ENCODE results near the gene FGD3.
"Not testable (repeated sequence)": the region's sequence is repeated elsewhere in the genome, so short reads cannot be mapped to it uniquely, and the experiment has no call there.

The FGD3 gene

GRCh38 chr9:92978345-92978875 is 31.1 kb downstream of the FGD3 start:
- no peak for DNase-seq

- DNase-seq, result no peak
These were observed 32.1 kb downstream of the FGD3 start for GRCh38 chr9:92979283-92980056.

GRCh38 chr9:92980085-92980745 is 32.9 kb downstream of the FGD3 start:
- no peak for DNase-seq

GRCh38 chr9:92982130-92982529 is 34.8 kb downstream of the FGD3 start:
- no peak for DNase-seq

GRCh38 chr9:92983984-92984589 is 36.8 kb downstream of the FGD3 start:
- no peak for DNase-seq

- no peak for DNase-seq
These were observed 37.7 kb downstream of the FGD3 start for GRCh38 chr9:92984976-92985375.

GRCh38 chr9:92986176-92987119 is 39.1 kb downstream of the FGD3 start:
- peak; percentile 21 to 75 for DNase-seq

- DNase-seq, result no peak
These were observed 41.0 kb downstream of the FGD3 start for GRCh38 chr9:92988215-92988768.

- no peak for DNase-seq
These were observed 42.2 kb downstream of the FGD3 start for GRCh38 chr9:92989561-92989960.

GRCh38 chr9:92990461-92990860 is 43.1 kb downstream of the FGD3 start:
- DNase-seq, result no peak

- no peak for DNase-seq
These were observed 45.2 kb downstream of the FGD3 start for GRCh38 chr9:92992549-92992948.

- not testable (repeated sequence) for DNase-seq
These were observed 51.5 kb downstream of the FGD3 start for GRCh38 chr9:92998871-92999270.

- DNase-seq, result no peak
These were observed 53.7 kb downstream of the FGD3 start for GRCh38 chr9:93001031-93001430.

GRCh38 chr9:93002700-93003099 is 55.4 kb downstream of the FGD3 start:
- DNase-seq, result no peak

GRCh38 chr9:93003552-93004407 is 56.5 kb downstream of the FGD3 start:
- peak; percentile 3 to 51 for DNase-seq

GRCh38 chr9:93004561-93004960 is 57.2 kb downstream of the FGD3 start:
- DNase-seq, result no peak

GRCh38 chr9:93005876-93006275 is 58.6 kb downstream of the FGD3 start:
- DNase-seq, result no peak

- DNase-seq, result no peak
These were observed 60.3 kb downstream of the FGD3 start for GRCh38 chr9:93007529-93008058.

- no peak for DNase-seq
These were observed 61.1 kb downstream of the FGD3 start for GRCh38 chr9:93008457-93008856.

- no peak for DNase-seq
These were observed 62.2 kb downstream of the FGD3 start for GRCh38 chr9:93009337-93010015.

All from inflammatory macrophage treated with lipopolysaccharide for 1 hour (primary cell).